Mucosa of stomach (tissue), 1 donor: ENCODE measurements around the gene SEZ6L.

Experiments used
- H3K27me3 ChIP-seq: one replicate; pipeline ENCODE4 v1.7.0; 2013; ENCODE audit warnings: mild to moderate bottlenecking, low read length; ENCODE audit not compliant: control insufficient read depth, insufficient read depth
- H3K36me3 ChIP-seq: one replicate; pipeline ENCODE4 v1.7.0; 2013; ENCODE audit warnings: low read length; ENCODE audit not compliant: control insufficient read depth, insufficient read depth
- H3K4me1 ChIP-seq: one replicate; pipeline ENCODE4 v1.7.0; 2013; ENCODE audit warnings: mild to moderate bottlenecking, low read length; ENCODE audit not compliant: control insufficient read depth, insufficient read depth
- H3K4me3 ChIP-seq: one replicate; pipeline ENCODE4 v1.7.0; 2013; ENCODE audit warnings: low read length
- H3K9ac ChIP-seq: one replicate; pipeline ENCODE4 v1.7.0; 2013; ENCODE audit warnings: mild to moderate bottlenecking, low read length, moderate library complexity
- H3K9me3 ChIP-seq: one replicate; pipeline ENCODE4 v1.7.0; 2013; ENCODE audit warnings: mild to moderate bottlenecking, low read length, moderate library complexity; ENCODE audit not compliant: control insufficient read depth
- donor health status: Pancreatic carcinoma.

The SEZ6L gene

DNA sequence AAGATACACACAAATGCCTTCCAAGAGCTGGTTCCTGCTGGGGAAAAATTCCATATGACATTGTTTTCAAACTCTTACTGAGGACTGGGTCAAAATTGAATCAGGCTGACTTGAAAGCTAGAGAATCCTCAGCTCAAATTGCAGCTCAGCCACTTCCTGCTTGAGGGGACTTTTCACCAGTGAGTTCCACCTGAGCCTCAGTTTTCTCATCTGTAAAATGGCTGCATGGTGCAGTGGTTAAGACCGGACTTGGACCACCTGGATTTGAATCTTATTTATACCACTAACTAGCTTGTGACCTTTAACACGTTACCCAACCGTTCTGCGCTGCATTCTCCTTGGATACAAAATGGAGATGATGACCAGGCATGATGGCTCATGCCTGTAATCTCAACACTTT lies 189.9 kb downstream of the SEZ6L start:
- H3K4me1 ChIP-seq: peaks cover 7% of the 10 kb centered on the region
- H3K9ac ChIP-seq: no peak overlapping the region
- H3K9me3 ChIP-seq: no peaks in the 10 kb centered on the region
- no peaks in the 10 kb centered on the region for H3K27me3 ChIP-seq
- no peaks in the 10 kb centered on the region for H3K36me3 ChIP-seq
- H3K4me3 ChIP-seq: no peak overlapping the region

DNA sequence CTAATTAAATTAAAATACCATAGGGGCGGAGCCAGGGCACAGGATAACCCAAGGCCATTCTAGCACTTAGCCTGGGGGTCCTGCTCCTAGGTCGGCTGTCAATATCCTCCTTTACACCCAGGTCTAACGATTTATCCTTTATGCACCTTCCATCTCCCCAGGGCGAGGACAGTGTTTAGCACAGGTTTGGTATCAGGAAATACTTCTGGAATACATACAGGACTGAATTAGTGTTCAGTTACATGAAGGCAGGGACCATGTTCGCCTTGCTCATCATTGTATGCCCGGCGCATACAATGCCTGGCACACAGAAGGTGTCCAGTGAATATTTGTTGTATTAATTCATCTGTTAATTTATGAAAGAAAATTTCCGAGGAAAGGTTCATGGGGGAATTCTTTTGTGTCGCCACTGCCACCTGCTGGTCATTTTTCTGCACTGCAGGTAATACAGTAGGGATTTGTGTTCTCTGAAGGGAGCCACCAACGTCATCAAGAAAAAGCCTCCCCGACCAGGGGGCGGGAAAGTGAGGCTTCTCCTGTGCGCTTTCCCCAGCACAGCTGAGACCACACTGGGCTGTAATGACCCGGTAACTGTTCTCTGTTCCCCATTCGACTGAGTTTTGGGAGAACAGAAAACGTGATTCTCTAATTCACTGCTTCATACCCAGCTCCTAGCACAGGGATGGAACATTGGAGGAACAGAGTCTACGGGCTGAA lies 191.1 kb downstream of the SEZ6L start:
- H3K9me3 ChIP-seq: no peaks in the 10 kb centered on the region
- no peaks in the 10 kb centered on the region for H3K36me3 ChIP-seq
- H3K4me3 ChIP-seq: no peak overlapping the region
- H3K27me3 ChIP-seq: no peaks in the 10 kb centered on the region
- H3K9ac ChIP-seq: peak overlapping the region; percentile 48
- peaks cover 7% of the 10 kb centered on the region for H3K4me1 ChIP-seq

DNA sequence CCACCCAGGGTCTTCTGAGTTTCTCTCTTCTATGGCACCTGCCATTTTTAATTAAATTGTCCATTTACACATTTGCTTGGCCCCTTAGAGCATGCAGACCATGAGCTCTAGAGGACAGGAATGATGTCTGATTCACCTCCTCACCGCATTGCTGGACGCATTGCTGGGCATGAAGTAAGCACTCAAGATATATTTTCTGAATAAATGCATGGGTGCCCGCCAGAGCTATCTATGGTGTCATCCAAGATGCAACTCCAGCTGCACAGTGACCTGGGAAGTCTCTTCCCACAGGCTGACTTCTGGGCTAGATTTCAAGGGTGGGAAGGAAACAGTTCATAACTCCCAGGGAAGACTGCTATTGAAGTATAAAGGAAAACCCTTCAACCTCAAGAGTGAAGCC lies 193.2 kb downstream of the SEZ6L start:
- Histone ChIP-seq H3K9ac (no peak overlapping the region), H3K4me1 (peaks cover 7% of the 10 kb centered on the region), H3K36me3 (no peaks in the 10 kb centered on the region), H3K4me3 (no peak overlapping the region), H3K9me3 (no peaks in the 10 kb centered on the region), H3K27me3 (no peaks in the 10 kb centered on the region)

DNA sequence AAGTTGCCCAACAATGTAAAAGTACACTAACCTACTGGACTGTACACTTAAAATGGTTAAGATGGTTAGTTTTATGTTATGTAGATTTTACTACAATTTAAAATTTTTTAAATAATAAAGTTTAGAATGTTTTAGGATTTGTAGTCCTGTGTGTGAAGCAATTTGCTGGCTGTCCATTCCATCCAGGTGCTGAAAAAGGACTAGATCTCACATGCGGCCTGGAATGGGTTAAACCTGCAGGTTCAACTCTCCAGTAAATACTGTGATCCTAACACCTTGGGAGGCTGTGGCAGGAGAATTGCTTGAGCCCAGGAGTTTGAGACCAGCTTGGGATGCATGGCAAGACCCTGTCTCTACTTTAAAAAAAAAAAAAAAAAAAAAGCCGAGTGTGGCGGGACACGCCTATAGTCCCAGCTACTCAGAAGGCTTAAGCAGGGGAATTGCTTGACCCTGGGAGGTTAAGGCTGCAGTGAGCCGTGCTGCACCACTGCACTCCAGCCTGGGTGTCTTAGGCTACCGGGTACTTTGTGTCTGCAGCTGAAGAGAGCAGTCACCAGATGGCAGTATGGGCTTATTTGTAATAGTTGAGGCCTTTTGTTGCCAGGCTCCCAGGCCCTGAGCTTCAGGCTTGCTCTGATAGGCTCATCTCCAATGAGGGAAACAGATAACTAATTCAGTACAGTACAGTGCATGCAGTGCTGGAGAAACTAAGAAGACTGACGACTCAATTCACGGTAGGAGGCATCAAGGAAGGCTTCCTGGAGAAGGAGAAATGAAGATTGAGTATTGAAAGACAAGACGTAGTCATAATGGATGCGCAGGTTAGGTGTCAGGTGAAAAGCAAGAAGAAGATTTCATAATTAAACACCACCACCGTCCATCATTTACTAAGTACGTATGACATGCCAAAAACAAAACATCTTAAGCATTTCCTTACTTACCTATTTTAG lies 195.1 kb downstream of the SEZ6L start:
- Histone ChIP-seq H3K4me3 (no peak overlapping the region), H3K36me3 (no peaks in the 10 kb centered on the region), H3K4me1 (peaks cover 7% of the 10 kb centered on the region), H3K9me3 (no peaks in the 10 kb centered on the region), H3K9ac (no peak overlapping the region), H3K27me3 (no peaks in the 10 kb centered on the region)

DNA sequence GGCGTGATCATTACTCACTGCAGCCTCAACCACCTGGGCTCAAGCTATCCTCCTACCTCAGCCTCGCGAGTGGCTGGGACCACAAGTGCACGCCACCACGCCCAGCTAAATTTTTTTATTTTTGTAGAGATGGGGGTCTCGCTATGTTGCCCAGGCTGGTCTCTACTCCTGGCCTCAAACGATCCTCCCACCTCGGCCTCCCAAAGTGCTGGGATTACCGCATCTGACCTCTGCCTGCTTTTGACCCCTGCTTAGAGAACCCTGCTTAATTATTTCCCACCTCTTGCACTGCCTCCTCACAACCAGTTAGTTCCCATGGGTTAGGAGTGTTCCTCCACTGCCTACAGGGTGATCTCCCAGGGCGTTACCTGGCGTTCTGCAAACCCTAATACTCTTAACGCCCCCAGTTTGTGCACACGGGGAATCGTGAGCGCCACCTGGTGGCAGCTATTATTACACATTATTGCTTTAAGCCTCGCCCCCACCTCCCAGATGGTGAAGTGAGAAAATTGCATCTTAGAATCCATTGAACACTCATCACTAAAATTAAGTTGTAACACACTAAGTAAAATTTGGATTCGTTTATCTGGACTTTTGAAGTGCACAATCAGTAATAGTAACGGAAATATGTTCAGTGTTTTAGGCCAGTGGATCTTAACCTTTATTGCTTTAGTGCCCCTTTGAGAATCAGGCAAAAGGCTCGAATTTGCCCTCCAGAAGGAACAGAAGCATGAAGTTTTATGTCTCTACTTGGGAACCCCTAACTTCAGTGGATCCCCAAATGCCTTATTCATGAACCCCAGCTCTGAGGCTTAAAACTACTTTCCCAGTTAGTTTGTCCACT lies 198.4 kb downstream of the SEZ6L start:
- H3K9me3 ChIP-seq: no peaks in the 10 kb centered on the region
- H3K9ac ChIP-seq: no peak overlapping the region
- H3K27me3 ChIP-seq: no peaks in the 10 kb centered on the region
- no peaks in the 10 kb centered on the region for H3K4me1 ChIP-seq
- H3K36me3 ChIP-seq: no peaks in the 10 kb centered on the region
- no peak overlapping the region for H3K4me3 ChIP-seq

DNA sequence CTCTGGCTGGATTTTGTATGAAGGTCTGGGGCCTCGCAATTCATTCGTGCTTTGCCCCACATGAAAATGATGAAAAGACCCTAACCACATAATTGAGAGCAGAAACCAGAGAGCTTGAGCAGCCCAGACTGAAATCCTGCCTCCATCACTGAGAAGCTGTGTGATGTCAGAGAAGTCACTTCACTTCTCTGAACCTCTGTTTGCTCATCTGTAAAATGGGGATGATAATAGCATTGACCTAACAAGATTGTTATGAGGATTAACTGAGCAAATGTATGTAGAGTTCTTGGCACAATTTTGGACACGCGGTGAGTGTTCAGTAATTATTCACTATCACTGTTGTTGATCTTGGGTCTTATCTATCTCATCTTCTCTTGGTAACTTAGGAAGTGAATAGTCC lies 203.6 kb downstream of the SEZ6L start:
- no peak overlapping the region for H3K4me3 ChIP-seq
- H3K9ac ChIP-seq: no peak overlapping the region
- no peaks in the 10 kb centered on the region for H3K4me1 ChIP-seq
- no peaks in the 10 kb centered on the region for H3K36me3 ChIP-seq
- peaks cover 12% of the 10 kb centered on the region for H3K27me3 ChIP-seq
- no peaks in the 10 kb centered on the region for H3K9me3 ChIP-seq

DNA sequence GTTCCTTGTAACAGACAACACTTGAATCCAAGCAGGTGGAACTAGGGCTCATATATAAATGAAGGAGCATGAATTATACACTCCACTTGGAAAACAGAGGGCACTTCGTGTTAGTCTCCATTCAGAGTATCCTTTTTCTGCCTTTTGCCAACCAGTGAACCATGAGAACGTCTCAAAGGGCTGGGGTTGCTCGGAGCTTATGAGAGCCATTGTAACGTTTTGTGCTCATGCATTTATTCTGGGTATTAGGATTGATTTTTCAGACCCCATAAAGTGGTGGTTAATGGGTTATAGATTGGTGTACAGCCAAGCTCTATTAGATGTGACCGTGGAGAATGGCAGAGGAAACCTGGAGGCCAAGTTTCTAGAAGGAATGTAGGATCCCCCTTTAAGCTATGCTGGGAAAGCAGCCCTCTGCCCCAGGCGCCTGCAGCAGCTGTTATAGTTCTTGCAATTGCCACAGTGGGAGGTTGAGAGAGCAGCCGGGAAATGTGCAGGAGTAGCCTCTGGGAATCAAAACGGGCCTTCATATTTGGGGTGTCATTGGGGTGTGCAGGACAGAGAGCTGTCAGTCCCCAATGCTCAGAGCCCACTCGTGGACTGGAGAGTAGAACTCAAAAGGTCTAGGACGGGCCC lies 205.2 kb downstream of the SEZ6L start:
- H3K9ac ChIP-seq: no peak overlapping the region
- H3K27me3 ChIP-seq: peaks cover 12% of the 10 kb centered on the region
- no peaks in the 10 kb centered on the region for H3K36me3 ChIP-seq
- no peaks in the 10 kb centered on the region for H3K4me1 ChIP-seq
- no peak overlapping the region for H3K4me3 ChIP-seq
- H3K9me3 ChIP-seq: no peaks in the 10 kb centered on the region

DNA sequence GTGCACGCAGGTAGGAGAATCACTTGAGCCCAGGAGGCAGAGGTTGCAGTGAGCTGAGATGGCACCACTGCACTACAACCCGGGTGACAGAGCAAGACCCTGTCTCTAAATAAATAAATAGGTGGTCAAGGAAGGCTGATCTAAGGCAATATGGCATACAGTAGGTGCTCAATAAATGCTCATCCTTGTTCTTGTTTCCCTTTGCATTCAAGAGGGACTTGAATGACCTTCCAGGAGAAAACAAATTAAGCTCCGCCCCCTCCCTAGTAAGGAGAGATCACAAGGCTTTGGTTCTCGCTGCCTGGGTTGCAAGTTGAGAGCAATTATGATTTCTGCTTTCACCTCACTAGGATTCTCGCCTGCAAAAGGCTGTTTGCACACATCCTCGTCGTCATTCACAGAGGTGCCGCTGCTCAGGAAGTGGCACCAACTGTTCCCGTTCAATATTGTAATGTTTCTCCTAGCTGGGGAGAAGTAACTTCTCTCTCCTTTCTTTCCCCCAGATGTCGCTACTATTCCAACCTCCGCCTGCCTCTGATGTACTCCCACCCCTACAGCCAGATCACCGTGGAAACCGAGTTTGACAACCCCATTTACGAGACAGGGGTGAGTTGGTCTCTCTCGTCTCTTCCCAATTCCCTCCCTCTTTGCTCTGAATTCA lies 208.0 kb downstream of the SEZ6L start:
- no peak overlapping the region for H3K9ac ChIP-seq
- H3K4me3 ChIP-seq: no peak overlapping the region
- H3K27me3 ChIP-seq: peaks cover 12% of the 10 kb centered on the region
- H3K4me1 ChIP-seq: no peaks in the 10 kb centered on the region
- no peaks in the 10 kb centered on the region for H3K36me3 ChIP-seq
- H3K9me3 ChIP-seq: no peaks in the 10 kb centered on the region

DNA sequence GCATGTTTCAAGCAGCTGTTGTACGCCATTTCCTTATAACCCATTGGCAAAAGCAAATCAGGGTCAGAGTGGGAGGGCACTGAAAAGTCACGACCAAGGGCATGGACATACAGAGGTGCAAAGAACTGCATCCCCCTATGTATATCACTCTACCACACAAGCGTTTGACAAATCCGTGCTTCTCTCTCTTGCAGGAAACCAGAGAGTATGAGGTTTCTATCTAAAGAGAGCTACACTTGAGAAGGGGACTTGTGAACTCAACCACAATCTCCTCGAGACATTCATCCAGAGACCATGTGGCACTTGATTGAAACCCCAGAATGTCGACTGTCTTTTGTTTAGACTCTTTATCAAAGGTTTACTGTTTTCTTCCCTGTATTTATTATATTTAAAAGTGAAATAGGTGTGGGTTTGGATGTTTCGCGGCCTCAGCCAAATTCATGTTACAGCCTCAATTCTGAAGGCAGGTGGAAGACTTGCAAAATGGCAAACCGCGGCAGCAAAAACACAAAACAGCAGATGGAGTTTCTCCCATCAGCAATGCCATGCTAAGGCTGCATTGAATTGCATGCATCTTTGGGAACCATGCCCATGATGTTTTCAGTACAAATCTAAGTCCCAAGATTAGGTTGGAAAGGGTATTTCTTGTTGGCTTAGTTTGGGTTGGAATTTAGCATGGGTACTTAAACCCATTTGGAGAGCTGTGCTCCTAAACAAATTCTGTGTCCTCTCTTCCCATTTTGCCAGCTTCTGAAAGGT lies 211.0 kb downstream of the SEZ6L start:
- H3K36me3 ChIP-seq: no peaks in the 10 kb centered on the region
- H3K4me1 ChIP-seq: no peaks in the 10 kb centered on the region
- no peak overlapping the region for H3K9ac ChIP-seq
- H3K9me3 ChIP-seq: no peaks in the 10 kb centered on the region
- H3K4me3 ChIP-seq: no peak overlapping the region
- H3K27me3 ChIP-seq: peaks cover 4% of the 10 kb centered on the region

DNA sequence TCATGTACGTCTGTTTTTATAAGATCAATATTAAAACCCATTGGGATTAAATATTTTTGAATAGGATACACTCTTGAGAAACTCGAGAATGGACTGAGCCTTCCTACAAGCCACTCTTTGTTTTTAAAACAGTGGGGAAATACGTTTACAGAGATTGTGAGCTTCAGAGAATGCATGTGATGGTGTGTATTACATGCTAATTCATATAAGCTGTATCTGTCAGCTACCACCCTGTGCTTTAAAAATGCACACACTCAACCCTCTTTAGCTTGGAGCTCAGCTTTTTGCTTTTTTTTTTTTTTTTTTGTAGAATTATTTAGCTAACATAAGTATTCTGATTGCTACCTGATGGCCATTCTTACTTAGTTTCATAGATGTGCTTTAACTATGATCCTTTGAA lies 213.5 kb downstream of the SEZ6L start:
- Histone ChIP-seq H3K36me3 (no peaks in the 10 kb centered on the region), H3K9ac (no peak overlapping the region), H3K9me3 (no peaks in the 10 kb centered on the region), H3K4me3 (no peak overlapping the region), H3K4me1 (no peaks in the 10 kb centered on the region), H3K27me3 (no peaks in the 10 kb centered on the region)
